ENCODE results near the gene BOK.
A peak's percentile ranks its signal among the peaks of the same experiment; 100 is the strongest.
"Not testable (repeated sequence)": the region's sequence is repeated elsewhere in the genome, so short reads cannot be mapped to it uniquely, and the experiment has no call there.

BOK gene

GRCh38 chr2:241574911-241575623 is 16.5 kb downstream of the BOK start:
- no peak for DNase-seq

DNA sequence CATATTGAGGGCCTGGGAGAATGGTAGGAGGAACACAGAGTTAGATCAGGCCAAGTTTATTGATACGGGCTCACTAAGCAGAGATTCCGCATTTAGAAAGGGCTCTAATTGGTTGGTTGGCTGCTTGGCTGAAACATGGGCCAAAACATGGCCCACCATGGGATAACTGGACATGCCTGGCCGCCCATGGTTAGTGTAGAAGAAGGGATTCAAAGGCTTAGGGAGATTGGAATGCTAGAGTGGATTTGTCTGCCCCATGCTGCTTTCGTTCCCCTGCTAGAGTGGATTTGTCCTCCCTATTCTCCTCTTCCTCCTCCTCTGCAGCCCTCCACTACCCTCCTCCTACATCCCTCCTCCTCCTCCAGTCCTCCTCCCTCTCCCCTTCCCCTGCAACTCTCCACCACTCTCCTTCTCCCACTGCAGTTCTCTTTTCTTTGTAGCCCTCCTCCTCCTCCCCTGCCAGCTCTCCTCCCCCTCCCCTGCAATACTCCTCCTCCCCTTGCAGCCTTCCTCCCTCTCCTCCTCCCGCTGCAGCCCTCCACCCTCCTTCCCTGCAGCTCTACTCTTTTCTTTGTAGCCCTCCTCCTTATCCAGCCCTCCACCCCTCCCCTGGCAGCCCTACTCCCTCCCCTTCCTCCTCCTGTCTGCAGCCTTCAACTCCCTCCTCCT is 17.2 kb downstream of the BOK start:
- DNase-seq = no peak

- no peak for DNase-seq
Measured at GRCh38 chr2:241576293-241576654, 17.7 kb downstream of the BOK start.

GRCh38 chr2:241577413-241578122 is 19.0 kb downstream of the BOK start:
- DNase-seq = no peak

DNA sequence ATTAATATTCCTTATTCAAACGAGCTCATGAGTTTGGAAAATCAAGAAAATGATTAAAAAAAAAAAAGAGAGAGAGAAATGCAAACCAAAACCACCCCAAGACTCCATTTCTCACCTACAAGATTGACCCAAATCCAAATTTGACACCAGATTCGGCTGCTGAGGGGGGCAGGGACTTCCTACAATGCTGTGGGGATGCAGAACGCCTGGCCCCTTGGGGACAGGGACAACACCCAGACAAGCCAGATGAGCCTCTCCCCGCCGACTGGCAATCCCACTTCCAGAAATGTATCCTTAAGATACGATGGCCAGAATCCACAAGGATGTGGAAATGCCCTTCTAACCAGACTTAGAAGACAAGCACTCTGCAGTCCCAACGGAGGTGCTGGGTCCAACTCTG is 20.7 kb downstream of the BOK start:
- no peak for DNase-seq

DNA sequence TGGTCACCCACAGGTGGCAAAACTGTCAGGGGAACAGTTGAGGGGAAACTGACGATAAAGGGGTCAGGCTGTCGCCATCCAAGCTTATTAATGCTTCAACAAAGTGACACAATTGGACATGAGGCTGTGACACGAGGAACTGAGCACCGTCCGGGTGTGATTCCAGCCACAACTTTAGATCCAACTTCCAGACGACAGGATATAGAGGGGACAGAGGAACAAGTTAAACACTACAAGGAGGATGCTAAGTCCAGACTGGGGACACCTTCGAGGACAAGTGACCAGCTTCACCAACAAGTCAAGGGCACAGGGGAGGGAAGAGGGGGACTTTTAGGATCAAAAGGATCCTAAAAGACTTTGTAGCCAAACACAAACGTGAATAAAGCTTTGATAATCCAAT is 23.8 kb downstream of the BOK start:
- no peak for DNase-seq

DNA sequence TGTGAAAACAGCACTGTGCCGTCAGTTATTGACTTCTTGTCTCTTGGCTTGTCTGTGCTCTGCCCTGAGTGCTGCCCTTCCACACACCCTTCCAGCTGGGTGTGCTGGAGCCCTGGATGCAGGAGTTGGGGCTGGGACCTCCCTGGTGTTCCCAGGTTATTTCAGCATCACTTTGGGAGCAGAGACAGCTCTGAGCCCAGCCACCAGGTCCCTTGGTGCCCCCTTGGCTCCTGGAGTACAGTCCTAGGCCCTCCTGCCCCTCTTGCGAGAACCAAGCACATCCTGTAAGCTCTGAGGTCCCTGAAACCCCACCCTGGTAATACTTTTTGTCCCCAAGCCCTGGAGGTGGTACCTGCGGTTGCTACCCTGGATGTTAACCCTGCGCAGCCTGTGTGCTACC is 24.3 kb downstream of the BOK start:
- no peak for DNase-seq

DNA sequence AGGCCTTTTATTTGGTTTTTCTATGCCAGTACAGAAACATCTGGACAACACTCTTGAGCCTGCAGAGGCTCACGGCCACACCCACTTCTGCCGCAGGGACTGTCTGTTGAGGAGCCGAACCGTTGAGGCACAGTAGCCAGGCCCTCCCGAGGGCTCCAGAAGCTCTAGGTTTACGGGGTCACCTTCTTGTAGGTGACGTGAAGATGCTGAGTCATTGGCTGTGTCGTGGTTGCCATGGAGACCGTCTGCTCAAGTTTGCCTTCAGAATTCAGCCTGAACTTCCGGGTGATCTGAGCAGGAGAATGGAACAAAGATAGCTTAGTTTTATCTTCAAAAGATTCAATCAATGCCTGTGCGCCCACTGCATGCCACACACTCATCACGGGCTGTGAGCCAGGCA is 25.9 kb downstream of the BOK start:
- DNase-seq = peak; percentile 43

DNA sequence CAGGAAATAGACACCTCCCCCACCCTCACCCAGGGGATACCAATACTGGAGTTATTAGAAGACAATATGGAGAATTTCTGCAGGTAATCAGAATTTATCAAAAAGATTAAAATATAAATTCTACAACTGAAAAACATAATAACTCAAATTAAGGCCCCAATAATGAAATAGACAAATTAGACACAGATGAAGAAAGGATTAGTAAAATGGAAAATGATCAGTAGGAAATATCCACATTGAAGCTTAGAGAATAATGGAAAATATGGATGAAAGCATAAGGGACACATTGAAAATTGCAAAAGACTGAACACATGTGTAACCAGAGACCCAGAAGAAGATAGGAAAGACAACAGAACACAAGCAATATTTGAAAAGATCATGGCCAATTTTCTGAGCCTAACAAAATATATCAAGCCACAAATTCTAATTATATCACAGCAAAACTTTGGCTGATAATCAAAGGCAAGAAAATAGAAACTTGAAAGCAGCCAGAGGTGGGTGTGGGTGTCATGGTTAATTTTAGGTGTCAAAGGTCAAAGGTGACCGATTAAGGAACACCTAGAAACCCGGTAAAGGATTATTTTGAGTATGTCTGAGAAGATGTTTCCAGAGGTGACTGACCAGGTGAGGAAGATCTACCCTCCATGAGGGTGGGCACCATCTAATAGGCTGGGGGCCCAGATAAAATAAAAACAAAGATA is 28.2 kb downstream of the BOK start:
- DNase-seq = no peak

DNA sequence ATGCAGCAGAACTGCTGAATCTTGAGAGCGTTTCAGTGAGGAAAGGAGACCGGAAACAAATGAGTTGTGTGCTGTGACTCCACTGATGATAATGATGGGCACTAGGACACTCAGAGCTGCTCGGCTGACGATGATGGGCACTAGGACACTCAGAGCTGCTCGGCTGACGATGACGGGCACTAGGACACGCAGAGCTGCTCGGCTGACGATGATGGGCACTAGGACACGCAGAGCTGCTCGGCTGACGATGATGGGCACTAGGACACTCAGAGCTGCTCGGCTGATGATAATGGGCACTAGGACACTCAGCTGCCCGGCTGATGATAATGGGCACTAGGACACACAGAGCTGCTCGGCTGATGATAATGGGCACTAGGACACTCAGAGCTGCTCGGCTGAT is 31.3 kb downstream of the BOK start:
- DNase-seq = not testable (repeated sequence)

DNA sequence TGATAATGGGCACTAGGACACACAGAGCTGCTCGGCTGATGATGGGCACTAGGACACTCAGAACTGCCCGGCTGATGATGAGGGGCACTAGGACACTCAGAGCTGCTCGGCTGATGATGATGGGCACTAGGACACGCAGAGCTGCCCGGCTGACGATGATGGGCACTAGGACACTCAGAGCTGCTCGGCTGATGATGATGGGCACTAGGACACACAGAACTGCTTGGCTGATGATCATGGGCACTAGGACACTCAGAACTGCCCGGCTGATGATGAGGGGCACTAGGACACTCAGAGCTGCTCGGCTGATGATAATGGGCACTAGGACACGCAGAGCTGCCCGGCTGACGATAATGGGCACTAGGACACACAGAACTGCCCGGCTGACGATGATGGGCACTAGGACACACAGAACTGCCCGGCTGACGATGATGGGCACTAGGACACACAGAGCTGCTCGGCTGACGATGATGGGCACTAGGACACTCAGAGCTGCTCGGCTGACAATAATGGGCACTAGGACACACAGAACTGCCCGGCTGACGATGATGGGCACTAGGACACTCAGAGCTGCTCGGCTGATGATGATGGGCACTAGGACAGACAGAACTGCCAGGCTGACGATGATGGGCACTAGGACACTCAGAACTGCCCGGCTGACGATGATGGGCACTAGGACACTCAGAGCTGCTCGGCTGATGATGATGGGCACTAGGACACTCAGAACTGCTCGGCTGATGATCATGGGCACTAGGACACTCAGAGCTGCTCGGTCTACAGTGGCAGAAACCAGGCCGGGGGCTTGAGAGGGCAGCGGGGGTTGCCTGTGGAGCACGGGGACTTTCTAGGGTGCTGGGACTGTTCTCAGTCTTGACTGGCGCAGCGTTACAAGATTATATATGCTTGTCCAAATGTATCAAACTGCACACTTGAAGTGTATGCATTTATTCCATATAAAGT is 32.2 kb downstream of the BOK start:
- DNase-seq = not testable (repeated sequence)

- no peak for DNase-seq
Measured at GRCh38 chr2:241592126-241592845, 33.7 kb downstream of the BOK start.

DNA sequence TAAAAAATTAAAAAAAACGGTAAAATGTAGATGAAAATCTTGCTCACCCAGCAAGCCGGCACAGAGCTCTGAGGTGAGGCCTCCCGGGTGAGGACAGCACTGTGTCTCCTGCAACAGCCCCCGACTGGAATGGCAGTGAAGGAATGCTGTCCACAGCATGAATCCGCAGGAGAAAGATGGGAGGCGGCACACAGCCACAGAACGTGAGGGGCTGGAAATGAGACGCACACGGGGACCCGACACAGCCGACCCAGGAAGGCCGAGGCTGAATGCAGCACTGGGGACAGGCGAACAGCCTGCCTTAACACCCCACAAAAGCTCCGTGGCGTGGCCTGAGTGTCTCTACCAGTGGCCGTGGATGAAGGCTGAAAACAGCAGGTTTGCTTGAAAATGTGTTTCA is 34.7 kb downstream of the BOK start:
- DNase-seq = no peak

DNA sequence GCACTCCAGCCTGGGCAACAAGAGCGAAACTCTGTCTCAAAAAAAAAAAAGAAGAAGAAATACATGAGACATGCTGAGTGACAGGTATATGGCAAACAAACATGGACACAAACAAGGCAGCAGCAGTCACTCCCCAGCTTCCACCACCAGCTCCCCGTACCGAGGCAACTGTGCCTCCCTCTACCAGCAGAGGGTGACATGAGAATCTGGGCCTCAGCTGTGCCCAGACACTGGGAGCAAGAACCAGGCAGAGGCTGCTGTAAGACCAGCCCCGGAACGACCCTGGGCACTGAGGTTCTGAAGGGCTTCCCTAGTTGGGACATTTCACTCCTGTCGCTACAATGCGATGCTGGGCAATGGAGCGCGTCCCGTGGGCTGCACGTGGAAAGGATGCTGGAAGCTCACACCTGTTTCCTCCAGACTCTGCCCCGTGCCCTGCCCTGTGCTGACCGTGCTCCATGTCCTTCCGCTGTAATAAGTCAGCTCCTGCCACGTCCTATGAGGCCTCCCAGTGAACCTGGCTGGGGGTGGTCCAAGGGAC is 37.1 kb downstream of the BOK start:
- DNase-seq = no peak

DNA sequence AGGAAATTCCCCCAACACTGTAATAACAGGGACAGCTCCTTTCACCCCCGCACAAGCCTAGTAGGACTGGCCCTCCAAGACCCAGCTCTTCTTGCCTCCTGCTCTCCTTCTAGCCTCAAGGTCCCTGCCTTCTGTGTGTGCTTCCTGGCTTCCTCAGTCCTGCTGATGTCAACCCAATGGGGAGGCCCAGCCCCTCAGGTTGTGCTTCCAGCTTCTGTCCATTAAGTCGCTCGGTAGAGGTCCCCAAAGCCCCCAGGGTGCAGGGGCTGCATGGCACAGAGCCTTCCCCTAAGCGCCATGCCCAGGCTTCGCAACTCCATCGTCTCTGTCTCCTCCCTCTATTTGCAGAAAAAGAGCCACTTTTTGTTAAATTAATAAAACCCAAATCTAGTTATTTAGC is 39.0 kb downstream of the BOK start:
- no peak for DNase-seq

DNA sequence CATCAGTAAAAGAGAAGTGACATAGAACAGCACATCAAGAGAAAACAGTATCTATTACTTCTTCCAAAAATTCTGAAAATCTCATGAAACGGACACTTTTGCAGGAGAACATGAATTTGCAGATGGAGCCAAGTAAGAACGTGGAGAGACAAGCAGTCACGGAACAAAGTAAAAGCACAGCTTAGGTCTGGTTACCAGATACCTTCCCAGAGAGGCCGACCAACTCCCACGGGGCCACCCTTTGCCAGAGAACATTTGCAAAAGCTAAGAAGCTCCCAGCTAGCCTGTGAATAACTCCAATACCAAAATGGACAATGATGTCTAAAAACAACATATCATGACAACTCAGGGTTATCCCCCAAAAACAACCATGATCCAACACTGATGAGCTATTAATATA is 39.5 kb downstream of the BOK start:
- no peak for DNase-seq

GRCh38 chr2:241598487-241598886 is 39.9 kb downstream of the BOK start:
- no peak for DNase-seq

DNA sequence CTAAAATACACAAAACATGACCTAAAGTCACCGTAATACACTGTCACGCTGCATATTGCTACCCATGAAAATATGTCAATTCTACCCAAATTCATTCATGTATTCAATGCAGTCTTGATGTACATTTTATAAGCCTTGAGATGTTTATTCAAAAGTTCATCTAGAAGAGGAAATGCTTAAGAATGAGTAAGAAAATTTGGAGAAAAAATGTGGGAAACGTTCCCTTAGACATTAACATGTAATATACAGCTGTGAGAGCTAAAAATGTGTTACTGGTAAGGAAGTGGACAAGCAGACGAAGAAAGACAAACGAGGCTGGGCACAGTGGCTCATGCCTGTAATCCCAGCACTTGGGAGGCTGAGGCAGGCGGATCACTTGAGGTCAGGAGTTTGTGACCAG is 41.1 kb downstream of the BOK start:
- no peak for DNase-seq

DNA sequence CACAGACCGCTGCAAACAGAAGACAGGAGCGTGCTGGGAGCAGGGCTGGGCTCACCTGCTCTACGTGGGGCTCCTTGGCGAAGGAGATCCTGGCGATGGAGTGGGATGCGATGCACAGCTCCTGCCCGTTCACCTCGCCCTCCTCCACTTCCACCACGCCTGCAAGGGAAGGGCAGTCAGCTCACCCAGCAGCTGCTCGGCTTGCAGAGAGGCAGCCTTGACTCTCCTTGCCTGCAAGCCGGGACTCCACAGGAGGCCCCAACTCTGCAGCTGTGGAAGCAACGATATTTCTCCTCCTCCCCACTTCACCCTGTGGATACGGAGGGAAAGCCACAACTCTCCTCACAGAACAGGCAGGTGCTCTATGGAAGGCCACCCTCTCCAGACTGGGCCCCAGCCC is 43.3 kb downstream of the BOK start:
- no peak for DNase-seq

GRCh38 chr2:241602720-241603119 is 44.2 kb downstream of the BOK start:
- DNase-seq = no peak

DNA sequence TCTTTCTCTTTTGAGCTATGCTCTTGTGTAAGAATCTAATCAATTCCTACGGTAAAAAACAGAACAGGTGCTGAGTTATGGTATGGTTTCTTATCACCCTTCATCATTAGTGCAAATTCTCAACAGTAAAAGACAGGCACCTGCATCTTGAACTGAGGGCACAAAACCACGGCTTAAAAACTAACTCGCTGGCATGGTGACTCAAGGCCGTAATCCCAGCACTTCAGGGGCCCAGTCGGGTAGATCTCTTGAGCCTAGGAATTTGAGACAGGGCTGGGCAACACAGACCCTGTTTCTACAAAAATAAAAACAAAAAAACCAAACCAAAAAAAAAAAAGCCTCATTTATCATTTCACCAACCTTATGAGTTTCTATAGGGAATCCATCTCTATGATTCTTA is 45.1 kb downstream of the BOK start:
- no peak for DNase-seq

GRCh38 chr2:241606186-241606585 is 47.6 kb downstream of the BOK start:
- DNase-seq = no peak

Data from EL (cell line).